OCI-M2 (cell line): ENCODE measurements around the gene COL4A1.
"Not testable (repeated sequence)": the region's sequence is repeated elsewhere in the genome, so short reads cannot be mapped to it uniquely, and the experiment has no call there.

Experiments used
- DNase-seq: peaks from one replicate; lab custom pipeline; 2025; ENCODE audit not compliant: unreplicated experiment; lab: John Stamatoyannopoulos, UW

The COL4A1 gene

GRCh38 chr13:110123041-110123809, 183.7 kb downstream of the COL4A1 start:
- no peak for DNase-seq

- no peak for DNase-seq
Observed at GRCh38 chr13:110121422-110122083, 185.4 kb downstream of the COL4A1 start.

- no peak for DNase-seq
Observed at GRCh38 chr13:110119935-110120905, 186.7 kb downstream of the COL4A1 start.

GRCh38 chr13:110118106-110118505, 188.9 kb downstream of the COL4A1 start:
- DNase-seq, result no peak

- DNase-seq, result no peak
Observed at GRCh38 chr13:110116072-110116487, 190.9 kb downstream of the COL4A1 start.

- DNase-seq, result no peak
Observed at GRCh38 chr13:110115591-110115990, 191.4 kb downstream of the COL4A1 start.

GRCh38 chr13:110114316-110114715, 192.6 kb downstream of the COL4A1 start:
- no peak for DNase-seq

GRCh38 chr13:110113284-110113764, 193.6 kb downstream of the COL4A1 start:
- DNase-seq, result no peak

- DNase-seq, result not testable (repeated sequence)
Observed at GRCh38 chr13:110112379-110112778, 194.6 kb downstream of the COL4A1 start.

- DNase-seq, result no peak
Observed at GRCh38 chr13:110110783-110111182, 196.2 kb downstream of the COL4A1 start.

- no peak for DNase-seq
Observed at GRCh38 chr13:110109910-110110309, 197.0 kb downstream of the COL4A1 start.

- no peak for DNase-seq
Observed at GRCh38 chr13:110109140-110109783, 197.7 kb downstream of the COL4A1 start.

- DNase-seq, result no peak
Observed at GRCh38 chr13:110108348-110109139, 198.4 kb downstream of the COL4A1 start.

- DNase-seq, result no peak
Observed at GRCh38 chr13:110107568-110108347, 199.2 kb downstream of the COL4A1 start.

GRCh38 chr13:110106726-110107125, 200.2 kb downstream of the COL4A1 start:
- DNase-seq, result no peak

GRCh38 chr13:110105136-110105535, 201.8 kb downstream of the COL4A1 start:
- DNase-seq, result no peak

- DNase-seq, result no peak
Observed at GRCh38 chr13:110103534-110103933, 203.4 kb downstream of the COL4A1 start.

- DNase-seq, result no peak
Observed at GRCh38 chr13:110103026-110103425, 203.9 kb downstream of the COL4A1 start.

- DNase-seq, result no peak
Observed at GRCh38 chr13:110102053-110102452, 204.9 kb downstream of the COL4A1 start.
